ENCODE measurements around the gene GRIK4.

GRIK4 gene

GRCh38 chr11:120823159-120823558 is 311.6 kb downstream of the GRIK4 start:
- Histone ChIP-seq H3K27ac (ENCODE audit: low read depth in 2 of 2, low read length in 2 of 2) (no peak overlapping the region), H3K4me1 (ENCODE audit: control insufficient read depth in 2 of 2, insufficient read depth in 2 of 2, low read length in 2 of 2) (no peaks in the 10 kb centered on the region), H3K4me3 (ENCODE audit: low read length in 2 of 2) (no peak overlapping the region), H3K9me3 (ENCODE audit: control insufficient read depth in 2 of 2, low read length in 2 of 2) (no peaks in the 10 kb centered on the region), H3K36me3 (ENCODE audit: control insufficient read depth in 2 of 2, insufficient read depth in 2 of 2, low read length in 2 of 2) (no peaks in the 10 kb centered on the region), H3K27me3 (ENCODE audit: control insufficient read depth in 2 of 2, insufficient read depth in 2 of 2, low read length in 2 of 2) (peaks cover 0 to 2% of the 10 kb centered on the region in 2 donors), H3K9ac (ENCODE audit: low read depth in 1 of 2, low read length in 2 of 2) (no peak overlapping the region)

DNA sequence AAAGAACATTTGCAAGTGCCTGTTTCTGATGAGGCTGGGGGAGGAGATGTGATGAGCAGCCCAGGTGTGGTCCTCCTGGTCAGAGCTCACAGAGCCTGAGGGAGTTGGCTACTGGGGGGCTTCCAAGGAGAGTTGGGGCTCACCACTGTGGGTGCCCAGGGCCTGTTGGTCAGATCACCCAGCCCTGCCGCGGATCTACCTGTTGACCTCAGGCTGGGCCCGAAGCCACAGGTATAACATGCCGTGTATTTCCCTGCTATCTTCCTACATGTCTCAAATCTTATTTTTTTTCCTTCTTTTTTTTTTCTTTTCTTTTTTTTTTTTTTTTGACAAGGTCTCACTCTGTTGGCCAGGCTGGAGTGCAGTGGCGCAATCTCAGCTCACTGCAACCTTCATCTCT is 312.7 kb downstream of the GRIK4 start:
- Histone ChIP-seq H3K36me3 (ENCODE audit: control insufficient read depth in 2 of 2, insufficient read depth in 2 of 2, low read length in 2 of 2) (no peaks in the 10 kb centered on the region), H3K9ac (ENCODE audit: low read depth in 1 of 2, low read length in 2 of 2) (no peak overlapping the region), H3K27me3 (ENCODE audit: control insufficient read depth in 2 of 2, insufficient read depth in 2 of 2, low read length in 2 of 2) (peaks cover 0 to 2% of the 10 kb centered on the region in 2 donors), H3K4me1 (ENCODE audit: control insufficient read depth in 2 of 2, insufficient read depth in 2 of 2, low read length in 2 of 2) (no peaks in the 10 kb centered on the region), H3K4me3 (ENCODE audit: low read length in 2 of 2) (no peak overlapping the region), H3K27ac (ENCODE audit: low read depth in 2 of 2, low read length in 2 of 2) (no peak overlapping the region), H3K9me3 (ENCODE audit: control insufficient read depth in 2 of 2, low read length in 2 of 2) (no peaks in the 10 kb centered on the region)

GRCh38 chr11:120827198-120827597 is 315.6 kb downstream of the GRIK4 start:
- H3K4me1 ChIP-seq (ENCODE audit: control insufficient read depth in 2 of 2, insufficient read depth in 2 of 2, low read length in 2 of 2): no peaks in the 10 kb centered on the region
- H3K27ac ChIP-seq (ENCODE audit: low read depth in 2 of 2, low read length in 2 of 2): no peak overlapping the region
- no peaks in the 10 kb centered on the region for H3K36me3 ChIP-seq (ENCODE audit: control insufficient read depth in 2 of 2, insufficient read depth in 2 of 2, low read length in 2 of 2)
- no peaks in the 10 kb centered on the region for H3K9me3 ChIP-seq (ENCODE audit: control insufficient read depth in 2 of 2, low read length in 2 of 2)
- H3K27me3 ChIP-seq (ENCODE audit: control insufficient read depth in 2 of 2, insufficient read depth in 2 of 2, low read length in 2 of 2): no peaks in the 10 kb centered on the region
- H3K9ac ChIP-seq (ENCODE audit: low read depth in 1 of 2, low read length in 2 of 2): no peak overlapping the region
- H3K4me3 ChIP-seq (ENCODE audit: low read length in 2 of 2): no peak overlapping the region

- H3K9ac ChIP-seq (ENCODE audit: low read depth in 1 of 2, low read length in 2 of 2): no peak overlapping the region
- H3K9me3 ChIP-seq (ENCODE audit: control insufficient read depth in 2 of 2, low read length in 2 of 2): no peaks in the 10 kb centered on the region
- H3K27me3 ChIP-seq (ENCODE audit: control insufficient read depth in 2 of 2, insufficient read depth in 2 of 2, low read length in 2 of 2): no peaks in the 10 kb centered on the region
- H3K4me1 ChIP-seq (ENCODE audit: control insufficient read depth in 2 of 2, insufficient read depth in 2 of 2, low read length in 2 of 2): no peaks in the 10 kb centered on the region
- no peaks in the 10 kb centered on the region for H3K36me3 ChIP-seq (ENCODE audit: control insufficient read depth in 2 of 2, insufficient read depth in 2 of 2, low read length in 2 of 2)
- H3K4me3 ChIP-seq (ENCODE audit: low read length in 2 of 2): no peak overlapping the region
- no peak overlapping the region for H3K27ac ChIP-seq (ENCODE audit: low read depth in 2 of 2, low read length in 2 of 2)
Observed at GRCh38 chr11:120827820-120828219, 316.3 kb downstream of the GRIK4 start.

GRCh38 chr11:120828847-120829246 is 317.3 kb downstream of the GRIK4 start:
- Histone ChIP-seq H3K9me3 (ENCODE audit: control insufficient read depth in 2 of 2, low read length in 2 of 2) (no peaks in the 10 kb centered on the region), H3K4me3 (ENCODE audit: low read length in 2 of 2) (no peak overlapping the region), H3K9ac (ENCODE audit: low read depth in 1 of 2, low read length in 2 of 2) (no peak overlapping the region), H3K27me3 (ENCODE audit: control insufficient read depth in 2 of 2, insufficient read depth in 2 of 2, low read length in 2 of 2) (no peaks in the 10 kb centered on the region), H3K27ac (ENCODE audit: low read depth in 2 of 2, low read length in 2 of 2) (no peak overlapping the region), H3K36me3 (ENCODE audit: control insufficient read depth in 2 of 2, insufficient read depth in 2 of 2, low read length in 2 of 2) (no peaks in the 10 kb centered on the region), H3K4me1 (ENCODE audit: control insufficient read depth in 2 of 2, insufficient read depth in 2 of 2, low read length in 2 of 2) (no peaks in the 10 kb centered on the region)

DNA sequence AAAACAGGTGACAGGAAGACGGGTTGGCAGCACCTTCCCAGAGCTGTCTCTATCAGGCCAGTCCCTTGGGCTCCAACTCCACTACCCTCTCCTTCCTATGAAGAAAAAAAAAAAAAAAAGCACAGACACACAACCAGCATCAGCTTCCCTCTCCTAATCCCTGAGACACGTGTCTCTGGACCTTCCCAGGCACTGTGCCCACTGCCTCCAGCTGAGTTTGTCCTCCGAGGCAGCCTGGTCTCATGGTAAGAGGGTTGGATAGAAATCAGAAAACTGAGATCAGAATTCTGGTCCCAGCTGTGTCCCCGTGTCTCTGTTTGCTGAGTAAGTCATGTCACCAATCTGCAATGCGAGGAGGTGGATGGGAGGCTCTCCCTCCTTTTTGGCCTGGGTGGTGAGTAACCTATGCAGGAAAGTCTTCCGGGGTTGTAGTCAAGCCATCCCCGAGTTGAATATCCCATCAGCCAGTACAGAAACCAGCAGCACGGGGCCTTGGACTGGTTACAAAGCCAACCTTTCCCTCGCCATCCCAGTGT is 318.6 kb downstream of the GRIK4 start:
- no peak overlapping the region for H3K4me3 ChIP-seq (ENCODE audit: low read length in 2 of 2)
- H3K9me3 ChIP-seq (ENCODE audit: control insufficient read depth in 2 of 2, low read length in 2 of 2): no peaks in the 10 kb centered on the region
- no peak overlapping the region for H3K27ac ChIP-seq (ENCODE audit: low read depth in 2 of 2, low read length in 2 of 2)
- H3K36me3 ChIP-seq (ENCODE audit: control insufficient read depth in 2 of 2, insufficient read depth in 2 of 2, low read length in 2 of 2): no peaks in the 10 kb centered on the region
- H3K9ac ChIP-seq (ENCODE audit: low read depth in 1 of 2, low read length in 2 of 2): no peak overlapping the region
- H3K4me1 ChIP-seq (ENCODE audit: control insufficient read depth in 2 of 2, insufficient read depth in 2 of 2, low read length in 2 of 2): no peaks in the 10 kb centered on the region
- H3K27me3 ChIP-seq (ENCODE audit: control insufficient read depth in 2 of 2, insufficient read depth in 2 of 2, low read length in 2 of 2): no peaks in the 10 kb centered on the region

DNA sequence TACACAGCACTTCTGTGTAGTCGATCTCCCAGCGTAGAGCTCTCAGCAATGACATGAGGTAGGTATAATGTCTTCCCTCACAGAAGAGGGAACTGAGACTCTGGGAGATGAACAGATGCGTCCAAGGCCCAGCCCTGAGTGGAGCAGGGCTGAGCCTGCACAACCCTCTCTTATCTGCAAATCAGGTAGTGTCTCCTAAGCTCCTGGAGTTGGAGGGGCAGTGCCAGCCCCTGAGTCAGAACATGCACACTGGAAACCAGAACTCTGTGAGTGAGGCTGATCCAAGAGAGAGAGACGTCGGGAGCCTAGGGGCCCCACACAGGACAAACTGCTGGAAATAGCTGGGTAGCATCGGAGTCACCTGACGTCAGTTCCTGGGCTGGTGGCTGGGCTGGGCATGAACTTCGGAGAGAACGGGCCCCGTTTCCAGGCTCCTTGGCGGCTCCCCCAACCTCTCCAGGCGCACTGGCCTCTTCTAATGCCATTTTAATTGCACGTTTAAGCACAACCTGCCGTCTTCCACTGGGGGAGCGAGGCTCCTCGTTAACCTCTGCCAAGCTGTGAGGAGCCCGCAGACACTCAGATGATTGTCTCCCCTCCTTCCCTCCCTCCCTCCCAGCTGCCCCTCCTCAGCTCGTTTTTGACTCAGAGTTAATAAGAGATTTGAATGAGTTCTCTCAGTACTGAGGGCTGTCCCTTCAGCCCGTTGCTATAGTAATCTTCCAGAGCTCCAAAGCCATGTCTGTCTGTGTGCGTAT is 321.1 kb downstream of the GRIK4 start:
- Histone ChIP-seq H3K4me1 (ENCODE audit: control insufficient read depth in 2 of 2, insufficient read depth in 2 of 2, low read length in 2 of 2) (no peaks in the 10 kb centered on the region), H3K9ac (ENCODE audit: low read depth in 1 of 2, low read length in 2 of 2) (no peak overlapping the region), H3K4me3 (ENCODE audit: low read length in 2 of 2) (no peak overlapping the region), H3K27me3 (ENCODE audit: control insufficient read depth in 2 of 2, insufficient read depth in 2 of 2, low read length in 2 of 2) (peaks cover 0 to 2% of the 10 kb centered on the region in 2 donors), H3K27ac (ENCODE audit: low read depth in 2 of 2, low read length in 2 of 2) (no peak overlapping the region), H3K36me3 (ENCODE audit: control insufficient read depth in 2 of 2, insufficient read depth in 2 of 2, low read length in 2 of 2) (no peaks in the 10 kb centered on the region), H3K9me3 (ENCODE audit: control insufficient read depth in 2 of 2, low read length in 2 of 2) (no peaks in the 10 kb centered on the region)

- Histone ChIP-seq H3K4me3 (ENCODE audit: low read length in 2 of 2) (no peak overlapping the region), H3K27me3 (ENCODE audit: control insufficient read depth in 2 of 2, insufficient read depth in 2 of 2, low read length in 2 of 2) (peaks cover 0 to 2% of the 10 kb centered on the region in 2 donors), H3K36me3 (ENCODE audit: control insufficient read depth in 2 of 2, insufficient read depth in 2 of 2, low read length in 2 of 2) (no peaks in the 10 kb centered on the region), H3K27ac (ENCODE audit: low read depth in 2 of 2, low read length in 2 of 2) (no peak overlapping the region), H3K9ac (ENCODE audit: low read depth in 1 of 2, low read length in 2 of 2) (no peak overlapping the region), H3K4me1 (ENCODE audit: control insufficient read depth in 2 of 2, insufficient read depth in 2 of 2, low read length in 2 of 2) (no peaks in the 10 kb centered on the region), H3K9me3 (ENCODE audit: control insufficient read depth in 2 of 2, low read length in 2 of 2) (no peaks in the 10 kb centered on the region)
Observed at GRCh38 chr11:120834686-120835210, 323.2 kb downstream of the GRIK4 start.

DNA sequence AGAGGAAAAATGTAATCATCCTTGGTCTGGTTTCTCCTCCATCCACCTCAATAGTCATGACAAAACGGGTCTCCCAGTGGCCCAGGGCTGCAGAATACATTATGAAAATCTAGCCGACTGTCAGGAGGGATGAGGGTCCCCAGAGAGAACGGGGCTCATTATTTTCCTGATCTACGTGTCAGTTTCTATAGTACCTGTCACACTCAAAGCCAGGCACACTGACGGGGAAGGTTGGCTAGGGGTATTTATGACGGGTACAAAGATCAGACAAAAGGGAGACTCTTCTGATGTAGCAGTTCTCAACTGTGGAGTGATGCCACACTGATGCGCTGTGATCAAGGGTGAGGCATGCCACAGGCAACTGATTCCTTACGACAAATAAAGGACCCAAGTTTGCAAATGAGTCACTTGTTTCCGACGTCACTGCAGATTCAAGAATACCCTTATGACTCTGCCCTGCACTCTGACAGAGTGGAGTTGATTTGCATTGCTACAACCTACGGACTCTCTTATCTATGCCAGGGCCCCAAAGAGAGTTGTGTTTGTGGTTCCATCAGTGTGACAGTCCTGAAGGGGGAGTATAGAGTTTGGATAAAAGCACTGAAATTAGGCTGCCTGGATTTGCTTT is 324.2 kb downstream of the GRIK4 start:
- H3K9ac ChIP-seq (ENCODE audit: low read depth in 1 of 2, low read length in 2 of 2): no peak overlapping the region
- H3K27me3 ChIP-seq (ENCODE audit: control insufficient read depth in 2 of 2, insufficient read depth in 2 of 2, low read length in 2 of 2): peaks cover 0 to 2% of the 10 kb centered on the region in 2 donors
- no peak overlapping the region for H3K27ac ChIP-seq (ENCODE audit: low read depth in 2 of 2, low read length in 2 of 2)
- no peaks in the 10 kb centered on the region for H3K36me3 ChIP-seq (ENCODE audit: control insufficient read depth in 2 of 2, insufficient read depth in 2 of 2, low read length in 2 of 2)
- no peaks in the 10 kb centered on the region for H3K4me1 ChIP-seq (ENCODE audit: control insufficient read depth in 2 of 2, insufficient read depth in 2 of 2, low read length in 2 of 2)
- no peak overlapping the region for H3K4me3 ChIP-seq (ENCODE audit: low read length in 2 of 2)
- no peaks in the 10 kb centered on the region for H3K9me3 ChIP-seq (ENCODE audit: control insufficient read depth in 2 of 2, low read length in 2 of 2)

DNA sequence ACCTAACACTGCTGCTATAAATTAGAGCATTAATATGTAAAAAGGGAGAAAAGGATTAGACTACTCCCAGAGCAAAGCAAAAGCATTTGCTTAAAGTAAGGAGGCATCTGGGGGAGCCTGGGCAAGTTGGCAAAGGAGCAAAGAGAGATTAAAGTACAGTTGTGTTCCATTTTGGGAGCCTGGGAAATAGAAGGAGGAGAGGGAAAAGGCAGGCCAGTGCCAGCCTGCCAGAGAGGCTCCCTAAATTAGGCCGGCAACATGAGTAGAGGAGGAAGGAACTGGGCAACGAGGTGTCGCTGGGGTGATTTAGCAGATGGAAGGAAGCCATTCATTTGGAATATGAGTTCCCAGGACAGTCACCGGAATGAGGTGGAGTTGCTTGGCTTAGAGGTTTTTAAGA is 326.1 kb downstream of the GRIK4 start:
- H3K9me3 ChIP-seq (ENCODE audit: control insufficient read depth in 2 of 2, low read length in 2 of 2): no peaks in the 10 kb centered on the region
- no peaks in the 10 kb centered on the region for H3K36me3 ChIP-seq (ENCODE audit: control insufficient read depth in 2 of 2, insufficient read depth in 2 of 2, low read length in 2 of 2)
- no peak overlapping the region for H3K4me3 ChIP-seq (ENCODE audit: low read length in 2 of 2)
- H3K27me3 ChIP-seq (ENCODE audit: control insufficient read depth in 2 of 2, insufficient read depth in 2 of 2, low read length in 2 of 2): peaks cover 0 to 2% of the 10 kb centered on the region in 2 donors
- no peak overlapping the region for H3K27ac ChIP-seq (ENCODE audit: low read depth in 2 of 2, low read length in 2 of 2)
- H3K4me1 ChIP-seq (ENCODE audit: control insufficient read depth in 2 of 2, insufficient read depth in 2 of 2, low read length in 2 of 2): no peaks in the 10 kb centered on the region
- H3K9ac ChIP-seq (ENCODE audit: low read depth in 1 of 2, low read length in 2 of 2): no peak overlapping the region

All from mucosa of rectum (tissue), 2 donors.